Adrenal gland (tissue), 5 donors: Measurements from ENCODE around the gene MYCBPAP.

Experiments
- CTCF ChIP-seq, 6 experiments: fragments of 450-650 bp in 4 of 6; fragments of 200-600 bp in 2 of 6; sonication (generic) in 1 of 6; IDR thresholded peaks; 1 replicate in 5 of 6; 2 replicates in 1 of 6; pipeline versions ENCODE4 v1.5.1 to v1.8.0; 2016 to 2021; ENCODE audit warnings: antibody characterized with exemption in 6 of 6, mild to moderate bottlenecking in 2 of 6, moderate library complexity in 1 of 6
- POLR2A ChIP-seq, 2 donors: fragments of 450-650 bp; IDR thresholded peaks; one replicate each; pipeline ENCODE4 v1.6.1; 2017; ENCODE audit warnings: antibody characterized with exemption in 2 of 2, mild to moderate bottlenecking in 2 of 2, moderate library complexity in 1 of 2
- donor health status: DM: no; HTN: no; CAD: no.

- TF ChIP-seq POLR2A (IDR thresholded peaks at IDR 0.05) (no peak), CTCF (IDR thresholded peaks at IDR 0.05) (no peak)
These were observed 28.0 kb upstream of the MYCBPAP start for GRCh38 chr17:50480142-50480764.
